Body of pancreas (tissue), 4 donors: Measurements from ENCODE around the gene RASSF10.

ENCODE experiments used
- CTCF ChIP-seq, 7 experiments: fragments of 450-650 bp in 4 of 7; fragments of 200-600 bp in 3 of 7; sonication (generic) in 3 of 7; IDR thresholded peaks; one replicate each; pipeline ENCODE4 v1.5.1; 2016 to 2019; ENCODE audit warnings: antibody characterized with exemption in 7 of 7
- POLR2A ChIP-seq, 3 donors: fragments of 450-650 bp; IDR thresholded peaks; one replicate each; pipeline ENCODE4 v1.6.1; 2016; ENCODE audit warnings: antibody characterized with exemption in 3 of 3, mild to moderate bottlenecking in 2 of 3

GRCh38 chr11:13042873-13043342 lies 33.8 kb downstream of the RASSF10 start:
- no peak for TF ChIP-seq CTCF (IDR thresholded peaks at IDR 0.05)
- TF ChIP-seq POLR2A (IDR thresholded peaks at IDR 0.05) = no peak
